HCT116 (cell line): Measurements from ENCODE around the gene TERT. TPM values are rescaled to one million over a fixed set of nuclear protein-coding genes. Genes with fewer than 3 reads are reported as not detected.

Experiments
- ATAC-seq: fragments of 200-7000 bp; cut with Tn5 transposase; 2 replicates; pipeline ENCODE4 v1.9.1; 2020; ENCODE audit warnings: mild to moderate bottlenecking, moderate library complexity
- BruUV-seq: library from RNA; stranded (reverse); fragments of 400-500 nt; replicated peaks from 2 replicates; lab custom pipeline; 2021; lab: Mats Ljungman, UMichigan
- CTCF ChIA-PET: fragments of 300-600 bp; sonication (Branson Sonifier 250); formaldehyde crosslinking; loops from one replicate; lab custom pipeline; 2021; ENCODE audit warnings: antibody characterized with exemption; lab: Charles Lee
- POLR2A ChIA-PET: fragments of 300-600, 350-600 bp; sonication (Branson Sonifier 250); formaldehyde crosslinking; loops from one replicate; lab custom pipeline; 2021; ENCODE audit warnings: antibody characterized with exemption; lab: Charles Lee
- RAD21 ChIA-PET, 2 experiments: fragments of 300-600 bp; sonication (Branson Sonifier 250); formaldehyde crosslinking; loops; one replicate each; lab custom pipeline; 2023; ENCODE audit warnings: low total read pairs in 2 of 2; ENCODE audit not compliant: uncharacterized antibody in 2 of 2, unreplicated experiment in 2 of 2, low non-redundant PET in 1 of 2; lab: Charles Lee
- DNase-seq: peaks from one replicate; pipeline ENCODE4 v3.0.0-alpha.2; 2010; ENCODE audit warnings: low read depth, low spot score
- H2AFZ ChIP-seq: fragments of 200-600 bp; shearing (Covaris generic), sonication (generic); 2 replicates; pipeline ENCODE4 v1.6.1; 2017; ENCODE audit warnings: low read depth, mixed run types, mixed read lengths, antibody characterized with exemption, low read length; ENCODE audit not compliant: poor library complexity, severe bottlenecking
- H3K27ac ChIP-seq: 2 replicates; pipeline ENCODE4 v1.5.1; 2012; ENCODE audit warnings: low read depth, low read length
- H3K27me3 ChIP-seq: fragments of 200-600 bp; sonication (generic); 2 replicates; pipeline ENCODE4 v1.6.1; 2016; ENCODE audit warnings: mixed run types, low read length, mixed read lengths; ENCODE audit not compliant: insufficient read depth
- H3K36me3 ChIP-seq, 2 experiments: fragments of 200-500 bp in 1 of 2; fragments of 200-600 bp in 1 of 2; sonication (Bioruptor generic) in 1 of 2; sonication (generic) in 1 of 2; 2 replicates each; pipeline versions ENCODE4 v1.5.1 to v1.6.1; 2014 to 2016; ENCODE audit warnings: low read length in 2 of 2, inconsistent platforms in 1 of 2, mixed read lengths in 1 of 2, mixed run types in 1 of 2; ENCODE audit not compliant: insufficient read depth in 2 of 2, control insufficient read depth in 1 of 2
- H3K4me1 ChIP-seq, 2 experiments: fragments of 200-600 bp in 1 of 2; sonication (generic) in 1 of 2; 2 replicates each; pipeline versions ENCODE4 v1.5.1 to v1.6.1; 2012 to 2017; ENCODE audit warnings: low read length in 2 of 2, inconsistent platforms in 1 of 2, mild to moderate bottlenecking in 1 of 2, mixed read lengths in 1 of 2, mixed run types in 1 of 2, moderate library complexity in 1 of 2; ENCODE audit not compliant: insufficient read depth in 2 of 2, control insufficient read depth in 1 of 2
- H3K4me2 ChIP-seq: fragments of 200-600 bp; sonication (generic); 2 replicates; pipeline ENCODE4 v1.6.1; 2017; ENCODE audit warnings: mixed run types, low read length, mixed read lengths
- H3K4me3 ChIP-seq, 2 experiments: fragments of 200-600 bp in 1 of 2; sonication (generic) in 1 of 2; replicated peaks in 1 of 2; 2 replicates each; pipeline ENCODE4 v1.5.1; 2011 to 2016; ENCODE audit warnings: low read length in 2 of 2, control low read depth in 1 of 2, low read depth in 1 of 2, mild to moderate bottlenecking in 1 of 2, mixed read lengths in 1 of 2, mixed run types in 1 of 2
- H3K79me2 ChIP-seq: fragments of 200-600 bp; sonication (generic); 2 replicates; pipeline ENCODE4 v1.6.1; 2017; ENCODE audit warnings: mild to moderate bottlenecking, mixed run types, low read length, moderate library complexity, mixed read lengths; ENCODE audit not compliant: insufficient read depth
- H3K9ac ChIP-seq: fragments of 200-600 bp; sonication (generic); 2 replicates; pipeline ENCODE4 v1.6.1; 2016; ENCODE audit warnings: low read length, mixed read lengths
- H3K9me2 ChIP-seq: fragments of 200-600 bp; sonication (generic), shearing (Covaris generic); 2 replicates; pipeline ENCODE4 v1.6.1; 2017; ENCODE audit warnings: mixed run types, mild to moderate bottlenecking, moderate library complexity; ENCODE audit not compliant: insufficient read depth
- H3K9me3 ChIP-seq, 2 experiments: fragments of 200-500 bp in 1 of 2; fragments of 200-600 bp in 1 of 2; sonication (Bioruptor generic) in 1 of 2; sonication (generic) in 1 of 2; 2 replicates each; pipeline ENCODE4 v1.6.1; 2014 to 2017; ENCODE audit warnings: low read length in 2 of 2, mixed read lengths in 2 of 2, inconsistent platforms in 1 of 2, low read depth in 1 of 2, mild to moderate bottlenecking in 1 of 2, mixed run types in 1 of 2, moderate library complexity in 1 of 2; ENCODE audit not compliant: control insufficient read depth in 1 of 2, insufficient read depth in 1 of 2
- H4K20me1 ChIP-seq: fragments of 200-600 bp; sonication (generic), shearing (Covaris generic); 2 replicates; pipeline ENCODE4 v1.6.1; 2017; ENCODE audit warnings: mixed run types, mild to moderate bottlenecking, moderate library complexity; ENCODE audit not compliant: insufficient read depth
- CBX3 ChIP-seq: IDR thresholded peaks from 2 replicates; pipeline ENCODE4 v1.6.1; 2012; ENCODE audit warnings: low read depth
- CEBPB ChIP-seq: IDR thresholded peaks from 2 replicates; pipeline ENCODE4 v1.6.1; 2012; ENCODE audit warnings: low read depth
- EGR1 ChIP-seq: IDR thresholded peaks from 2 replicates; pipeline ENCODE4 v1.6.1; 2012; ENCODE audit warnings: low read depth
- EZH2 ChIP-seq: fragments of 200-600 bp; sonication (generic); IDR thresholded peaks from 2 replicates; pipeline ENCODE4 v1.6.1; 2017; ENCODE audit warnings: antibody characterized with exemption, mixed run types
- EZH2phosphoT487 ChIP-seq: fragments of 200-600 bp; IDR thresholded peaks from 2 replicates; pipeline ENCODE4 v1.6.1; 2018; ENCODE audit warnings: antibody characterized with exemption, borderline replicate concordance
- FOSL1 ChIP-seq: IDR thresholded peaks from 2 replicates; pipeline ENCODE4 v1.6.1; 2012; ENCODE audit warnings: low read depth
- JUND ChIP-seq: IDR thresholded peaks from 2 replicates; pipeline ENCODE4 v1.6.1; 2012
- POLR2A ChIP-seq: IDR thresholded peaks from 2 replicates; pipeline ENCODE4 v1.7.0; 2011; ENCODE audit warnings: borderline replicate concordance; ENCODE audit not compliant: insufficient read depth, insufficient read length; ENCODE audit errors: extremely low read depth
- POLR2AphosphoS5 ChIP-seq: IDR thresholded peaks from 2 replicates; pipeline ENCODE4 v1.6.1; 2011; ENCODE audit warnings: mild to moderate bottlenecking, low read depth, low read length, moderate library complexity
- RAD21 ChIP-seq: IDR thresholded peaks from 2 replicates; pipeline ENCODE4 v1.6.1; 2012; ENCODE audit warnings: low read depth, mild to moderate bottlenecking
- SRF ChIP-seq: IDR thresholded peaks from 2 replicates; pipeline ENCODE4 v1.6.1; 2012; ENCODE audit warnings: low read depth
- TCF7L2 ChIP-seq: IDR thresholded peaks from 2 replicates; pipeline ENCODE4 v1.7.0; 2011; ENCODE audit warnings: borderline replicate concordance, inconsistent platforms; ENCODE audit not compliant: insufficient read depth, insufficient read length; ENCODE audit errors: extremely low read depth
- YY1 ChIP-seq: IDR thresholded peaks from 2 replicates; pipeline ENCODE4 v1.6.1; 2011; ENCODE audit warnings: low read length, low read depth, moderate library complexity, mild to moderate bottlenecking; ENCODE audit not compliant: insufficient replicate concordance; ENCODE audit errors: extremely low read depth
- ZNF274 ChIP-seq: fragments of 200-500 bp; sonication (Bioruptor generic); IDR thresholded peaks from 2 replicates; pipeline ENCODE4 v1.6.1; 2014; ENCODE audit warnings: mild to moderate bottlenecking, low read depth, low read length, inconsistent platforms
- intact Hi-C: fragments of 100-400 bp; cut with micrococcal nuclease; formaldehyde crosslinking; loops from 2 replicates; pipeline ENCODE4 v1.10.0; 2022
- total RNA-seq: library from RNA; stranded (reverse); gene quantifications from one replicate; pipeline ENCODE4 v1.2.1, GENCODE V29; 2021; ENCODE audit not compliant: unreplicated experiment
- TF ChIP-seq, protein P1 (sequence below): IDR thresholded peaks from 2 replicates; pipeline ENCODE4 v1.6.1; 2011; ENCODE audit warnings: mild to moderate bottlenecking, low read length, moderate library complexity; ENCODE audit not compliant: insufficient replicate concordance; ENCODE audit errors: extremely low read depth
- TF ChIP-seq, protein P2 (sequence below), 3 experiments: fragments of 200-600 bp in 1 of 3; sonication (generic) in 1 of 3; IDR thresholded peaks in 2 of 3; conservative IDR thresholded peaks in 1 of 3; 2 replicates each; pipeline ENCODE4 v1.5.1; 2012 to 2017; ENCODE audit warnings: low read depth in 2 of 3, low read length in 2 of 3, antibody characterized with exemption in 1 of 3, borderline replicate concordance in 1 of 3, control low read depth in 1 of 3, mild to moderate bottlenecking in 1 of 3, mixed read lengths in 1 of 3, mixed run types in 1 of 3, moderate library complexity in 1 of 3; ENCODE audit not compliant: insufficient read depth in 1 of 3
- TF ChIP-seq, protein P3 (sequence below): IDR thresholded peaks from 2 replicates; pipeline ENCODE4 v1.6.1; 2012
- TF ChIP-seq, protein P4 (sequence below): IDR thresholded peaks from 2 replicates; pipeline ENCODE4 v1.6.1; 2012; ENCODE audit warnings: low read depth

The TERT gene
- total RNA-seq, 1 experiment from 2014 or later, result 6.9 TPM

DNA sequence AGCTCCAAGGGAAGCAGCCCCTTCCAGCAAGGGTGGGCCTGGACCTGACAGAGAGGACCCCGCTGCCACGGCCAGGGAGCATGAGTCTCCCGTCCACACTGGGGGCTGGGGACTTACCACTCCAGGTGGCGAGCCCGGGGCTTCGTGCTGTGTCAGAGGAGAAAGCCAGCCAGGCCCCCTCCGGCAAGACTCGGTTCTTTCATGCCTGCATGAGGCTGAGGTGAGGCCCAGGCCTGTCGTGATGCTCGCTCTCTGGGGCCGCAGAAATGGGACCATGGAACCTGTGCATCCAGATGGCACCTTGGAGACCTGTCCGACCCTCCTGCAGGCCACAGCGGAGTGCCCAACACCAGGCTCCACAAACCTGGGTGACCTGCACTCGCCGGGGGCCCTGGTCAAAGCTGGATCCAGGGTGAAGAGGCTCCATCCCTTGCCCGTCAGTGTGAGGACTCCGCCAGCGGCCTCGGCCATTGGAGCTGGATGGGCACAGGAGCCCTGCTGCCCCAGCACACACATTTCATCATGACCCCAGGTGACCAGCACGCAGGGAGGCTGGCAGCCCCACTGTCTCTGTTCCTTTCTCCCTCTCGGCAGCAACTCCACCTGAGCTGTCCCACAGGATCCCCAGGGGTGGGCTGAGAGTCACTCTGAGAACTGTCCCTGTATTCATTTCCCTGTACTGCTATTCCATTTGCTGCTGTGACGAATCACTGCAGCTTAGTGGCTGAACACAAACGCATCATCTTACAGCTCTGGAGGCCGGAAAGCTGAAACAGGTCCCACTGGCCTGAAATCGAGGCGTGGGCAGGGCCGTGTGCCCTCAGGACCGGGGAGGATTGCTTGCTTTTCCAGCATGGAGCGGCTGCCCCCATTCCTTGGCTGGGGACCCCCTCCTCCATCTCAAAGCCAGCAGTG is 45.2 kb downstream of the TERT start:
- H3K9me3 ChIP-seq, result no peaks in the 10 kb centered on the region
- RAD21 ChIA-PET, result interaction anchor here in 1 of 2 experiments (0.6 kb wide), 1 partner anchor 138 kb away, joined by 3 read pairs; no protein-coding TSS in a partner anchor
- TF ChIP-seq CEBPB (no peak), EGR1 (no peak), ZNF274 (no peak), CBX3 (no peak), TCF7L2 (no peak), EZH2phosphoT487 (no peak), POLR2A (no peak), JUND (no peak), SRF (no peak), FOSL1 (no peak), YY1 (no peak), RAD21 (no peak), EZH2 (no peak), POLR2AphosphoS5 (no peak)
- TF ChIP-seq, protein P1, sequence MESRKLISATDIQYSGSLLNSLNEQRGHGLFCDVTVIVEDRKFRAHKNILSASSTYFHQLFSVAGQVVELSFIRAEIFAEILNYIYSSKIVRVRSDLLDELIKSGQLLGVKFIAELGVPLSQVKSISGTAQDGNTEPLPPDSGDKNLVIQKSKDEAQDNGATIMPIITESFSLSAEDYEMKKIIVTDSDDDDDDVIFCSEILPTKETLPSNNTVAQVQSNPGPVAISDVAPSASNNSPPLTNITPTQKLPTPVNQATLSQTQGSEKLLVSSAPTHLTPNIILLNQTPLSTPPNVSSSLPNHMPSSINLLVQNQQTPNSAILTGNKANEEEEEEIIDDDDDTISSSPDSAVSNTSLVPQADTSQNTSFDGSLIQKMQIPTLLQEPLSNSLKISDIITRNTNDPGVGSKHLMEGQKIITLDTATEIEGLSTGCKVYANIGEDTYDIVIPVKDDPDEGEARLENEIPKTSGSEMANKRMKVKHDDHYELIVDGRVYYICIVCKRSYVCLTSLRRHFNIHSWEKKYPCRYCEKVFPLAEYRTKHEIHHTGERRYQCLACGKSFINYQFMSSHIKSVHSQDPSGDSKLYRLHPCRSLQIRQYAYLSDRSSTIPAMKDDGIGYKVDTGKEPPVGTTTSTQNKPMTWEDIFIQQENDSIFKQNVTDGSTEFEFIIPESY, result no peak
- TF ChIP-seq, protein P2, sequence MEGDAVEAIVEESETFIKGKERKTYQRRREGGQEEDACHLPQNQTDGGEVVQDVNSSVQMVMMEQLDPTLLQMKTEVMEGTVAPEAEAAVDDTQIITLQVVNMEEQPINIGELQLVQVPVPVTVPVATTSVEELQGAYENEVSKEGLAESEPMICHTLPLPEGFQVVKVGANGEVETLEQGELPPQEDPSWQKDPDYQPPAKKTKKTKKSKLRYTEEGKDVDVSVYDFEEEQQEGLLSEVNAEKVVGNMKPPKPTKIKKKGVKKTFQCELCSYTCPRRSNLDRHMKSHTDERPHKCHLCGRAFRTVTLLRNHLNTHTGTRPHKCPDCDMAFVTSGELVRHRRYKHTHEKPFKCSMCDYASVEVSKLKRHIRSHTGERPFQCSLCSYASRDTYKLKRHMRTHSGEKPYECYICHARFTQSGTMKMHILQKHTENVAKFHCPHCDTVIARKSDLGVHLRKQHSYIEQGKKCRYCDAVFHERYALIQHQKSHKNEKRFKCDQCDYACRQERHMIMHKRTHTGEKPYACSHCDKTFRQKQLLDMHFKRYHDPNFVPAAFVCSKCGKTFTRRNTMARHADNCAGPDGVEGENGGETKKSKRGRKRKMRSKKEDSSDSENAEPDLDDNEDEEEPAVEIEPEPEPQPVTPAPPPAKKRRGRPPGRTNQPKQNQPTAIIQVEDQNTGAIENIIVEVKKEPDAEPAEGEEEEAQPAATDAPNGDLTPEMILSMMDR (IDR thresholded peaks at IDR 0.05 in 2 of 3, conservative IDR thresholded peaks at IDR 0.05 in 1 of 3; ENCODE audit: borderline replicate concordance in 1 of 3, insufficient read depth in 1 of 3, low read depth in 2 of 3, low read length in 2 of 3), result no peak
- TF ChIP-seq, protein P3, sequence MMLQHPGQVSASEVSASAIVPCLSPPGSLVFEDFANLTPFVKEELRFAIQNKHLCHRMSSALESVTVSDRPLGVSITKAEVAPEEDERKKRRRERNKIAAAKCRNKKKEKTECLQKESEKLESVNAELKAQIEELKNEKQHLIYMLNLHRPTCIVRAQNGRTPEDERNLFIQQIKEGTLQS, result no peak
- TF ChIP-seq, protein P4, sequence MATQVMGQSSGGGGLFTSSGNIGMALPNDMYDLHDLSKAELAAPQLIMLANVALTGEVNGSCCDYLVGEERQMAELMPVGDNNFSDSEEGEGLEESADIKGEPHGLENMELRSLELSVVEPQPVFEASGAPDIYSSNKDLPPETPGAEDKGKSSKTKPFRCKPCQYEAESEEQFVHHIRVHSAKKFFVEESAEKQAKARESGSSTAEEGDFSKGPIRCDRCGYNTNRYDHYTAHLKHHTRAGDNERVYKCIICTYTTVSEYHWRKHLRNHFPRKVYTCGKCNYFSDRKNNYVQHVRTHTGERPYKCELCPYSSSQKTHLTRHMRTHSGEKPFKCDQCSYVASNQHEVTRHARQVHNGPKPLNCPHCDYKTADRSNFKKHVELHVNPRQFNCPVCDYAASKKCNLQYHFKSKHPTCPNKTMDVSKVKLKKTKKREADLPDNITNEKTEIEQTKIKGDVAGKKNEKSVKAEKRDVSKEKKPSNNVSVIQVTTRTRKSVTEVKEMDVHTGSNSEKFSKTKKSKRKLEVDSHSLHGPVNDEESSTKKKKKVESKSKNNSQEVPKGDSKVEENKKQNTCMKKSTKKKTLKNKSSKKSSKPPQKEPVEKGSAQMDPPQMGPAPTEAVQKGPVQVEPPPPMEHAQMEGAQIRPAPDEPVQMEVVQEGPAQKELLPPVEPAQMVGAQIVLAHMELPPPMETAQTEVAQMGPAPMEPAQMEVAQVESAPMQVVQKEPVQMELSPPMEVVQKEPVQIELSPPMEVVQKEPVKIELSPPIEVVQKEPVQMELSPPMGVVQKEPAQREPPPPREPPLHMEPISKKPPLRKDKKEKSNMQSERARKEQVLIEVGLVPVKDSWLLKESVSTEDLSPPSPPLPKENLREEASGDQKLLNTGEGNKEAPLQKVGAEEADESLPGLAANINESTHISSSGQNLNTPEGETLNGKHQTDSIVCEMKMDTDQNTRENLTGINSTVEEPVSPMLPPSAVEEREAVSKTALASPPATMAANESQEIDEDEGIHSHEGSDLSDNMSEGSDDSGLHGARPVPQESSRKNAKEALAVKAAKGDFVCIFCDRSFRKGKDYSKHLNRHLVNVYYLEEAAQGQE, result no peak
- no peak for ATAC-seq
- POLR2A ChIA-PET, result no interaction called here
- H3K4me3 ChIP-seq, result no peak overlapping the region
- no peaks in the 10 kb centered on the region for H3K27me3 ChIP-seq
- DNase-seq, result no peak
- BruUV-seq, result no TSS peak
- CTCF ChIA-PET, result interaction anchor here (0.6 kb wide), 1 partner anchor 41 kb away, joined by 3 read pairs; no protein-coding TSS in a partner anchor
- H3K4me1 ChIP-seq, result peaks cover 0 to 2% of the 10 kb centered on the region in 2 experiments; a peak in 1 of 4 replicates
- H4K20me1 ChIP-seq, result no peaks in the 10 kb centered on the region
- no peaks in the 10 kb centered on the region for H3K79me2 ChIP-seq
- H3K9ac ChIP-seq, result no peak overlapping the region
- no peak overlapping the region for H3K27ac ChIP-seq
- no peaks in the 10 kb centered on the region for H3K9me2 ChIP-seq
- intact Hi-C loops, result no loop called here
- no peak overlapping the region for H3K4me2 ChIP-seq
- H2AFZ ChIP-seq, result no peak overlapping the region
- no peaks in the 10 kb centered on the region for H3K36me3 ChIP-seq
